Mucosa of descending colon (tissue), 3 donors: ENCODE data around the gene BAIAP2. TPM values are rescaled to one million over a fixed set of nuclear protein-coding genes. Genes with fewer than 3 reads are reported as not detected.
"Not testable (repeated sequence)": the region's sequence is repeated elsewhere in the genome, so short reads cannot be mapped to it uniquely, and the experiment has no call there.

Experiments used
- ATAC-seq: fragments of 200-7000 bp; cut with Tn5 transposase; one replicate; pipeline ENCODE4 v1.9.1; 2020; ENCODE audit warnings: mild to moderate bottlenecking, moderate library complexity
- DNase-seq, 3 donors: peaks; one replicate each; pipeline ENCODE4 v3.0.0-alpha.2; 2020
- H3K36me3 ChIP-seq: fragments of 200-600 bp; one replicate; pipeline ENCODE4 v1.8.0; 2021; ENCODE audit warnings: low read depth, mild to moderate bottlenecking
- H3K4me1 ChIP-seq: fragments of 200-600 bp; one replicate; pipeline ENCODE4 v1.8.0; 2021; ENCODE audit warnings: low read depth, mild to moderate bottlenecking
- H3K4me3 ChIP-seq: fragments of 200-600 bp; one replicate; pipeline ENCODE4 v1.8.0; 2021; ENCODE audit warnings: mild to moderate bottlenecking
- H3K9me3 ChIP-seq: fragments of 200-600 bp; one replicate; pipeline ENCODE4 v1.8.0; 2021; ENCODE audit warnings: mild to moderate bottlenecking
- intact Hi-C, 2 donors: fragments of 100-400 bp; cut with DNase I in 1 of 2; cut with micrococcal nuclease in 1 of 2; formaldehyde crosslinking; loops; one replicate each; pipeline versions ENCODE4 v1.11.0 to v1.11.1; 2022; cut with DNase I, micrococcal nuclease
- total RNA-seq, 3 donors: library from RNA; stranded (reverse); fragmentation: NEBNext Ultra II Directional in 2 of 3; extraction: Animal tissue kit (Norgen Biotek cat#: 25700) in 2 of 3; gene quantifications; one replicate each; pipeline versions ENCODE4 v1.2.1 to v1.2.4, GENCODE V29; 2021 to 2023
- TF ChIP-seq, protein P1 (sequence below): fragments of 200-600 bp; IDR thresholded peaks from one replicate; pipeline ENCODE4 v1.8.0; 2022; ENCODE audit warnings: antibody characterized with exemption, mild to moderate bottlenecking
- donor health status: DM: no; HTN: no; CAD: no; lungs with moderate emphysema.
- donor health status: DM: no; HTN: no; CAD: no.
- donor health status: DM: no; HTN: yes; CAD: no.

Gene BAIAP2
- total RNA-seq, 3 donors from 2014 or later: 11.6 to 76.7 (median 19.4) TPM

DNA sequence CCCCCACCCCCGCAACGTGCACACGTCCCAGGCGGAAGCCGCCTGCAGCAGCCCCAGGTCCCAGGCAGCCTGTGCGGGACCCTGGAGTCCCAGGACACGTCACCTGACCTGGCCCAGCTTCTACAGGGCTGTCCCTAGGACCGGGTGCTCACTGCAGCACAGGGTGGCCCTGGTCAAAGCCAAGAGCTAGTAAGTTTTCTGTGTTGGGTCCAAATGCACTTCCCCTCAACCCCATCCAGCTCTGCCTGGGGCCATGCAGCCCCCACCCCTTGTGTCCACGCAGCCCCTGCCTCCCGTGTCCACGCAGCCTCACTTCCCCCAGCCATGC lies 108.2 kb downstream of the BAIAP2 start:
- TF ChIP-seq, protein P1, sequence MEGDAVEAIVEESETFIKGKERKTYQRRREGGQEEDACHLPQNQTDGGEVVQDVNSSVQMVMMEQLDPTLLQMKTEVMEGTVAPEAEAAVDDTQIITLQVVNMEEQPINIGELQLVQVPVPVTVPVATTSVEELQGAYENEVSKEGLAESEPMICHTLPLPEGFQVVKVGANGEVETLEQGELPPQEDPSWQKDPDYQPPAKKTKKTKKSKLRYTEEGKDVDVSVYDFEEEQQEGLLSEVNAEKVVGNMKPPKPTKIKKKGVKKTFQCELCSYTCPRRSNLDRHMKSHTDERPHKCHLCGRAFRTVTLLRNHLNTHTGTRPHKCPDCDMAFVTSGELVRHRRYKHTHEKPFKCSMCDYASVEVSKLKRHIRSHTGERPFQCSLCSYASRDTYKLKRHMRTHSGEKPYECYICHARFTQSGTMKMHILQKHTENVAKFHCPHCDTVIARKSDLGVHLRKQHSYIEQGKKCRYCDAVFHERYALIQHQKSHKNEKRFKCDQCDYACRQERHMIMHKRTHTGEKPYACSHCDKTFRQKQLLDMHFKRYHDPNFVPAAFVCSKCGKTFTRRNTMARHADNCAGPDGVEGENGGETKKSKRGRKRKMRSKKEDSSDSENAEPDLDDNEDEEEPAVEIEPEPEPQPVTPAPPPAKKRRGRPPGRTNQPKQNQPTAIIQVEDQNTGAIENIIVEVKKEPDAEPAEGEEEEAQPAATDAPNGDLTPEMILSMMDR: no peak
- H3K9me3 ChIP-seq: no peaks in the 10 kb centered on the region
- DNase-seq (no peak), ATAC-seq (peak; percentile 19)
- no peaks in the 10 kb centered on the region for H3K4me1 ChIP-seq
- no peaks in the 10 kb centered on the region for H3K36me3 ChIP-seq
- intact Hi-C loops: no loop called here
- no peak overlapping the region for H3K4me3 ChIP-seq

DNA sequence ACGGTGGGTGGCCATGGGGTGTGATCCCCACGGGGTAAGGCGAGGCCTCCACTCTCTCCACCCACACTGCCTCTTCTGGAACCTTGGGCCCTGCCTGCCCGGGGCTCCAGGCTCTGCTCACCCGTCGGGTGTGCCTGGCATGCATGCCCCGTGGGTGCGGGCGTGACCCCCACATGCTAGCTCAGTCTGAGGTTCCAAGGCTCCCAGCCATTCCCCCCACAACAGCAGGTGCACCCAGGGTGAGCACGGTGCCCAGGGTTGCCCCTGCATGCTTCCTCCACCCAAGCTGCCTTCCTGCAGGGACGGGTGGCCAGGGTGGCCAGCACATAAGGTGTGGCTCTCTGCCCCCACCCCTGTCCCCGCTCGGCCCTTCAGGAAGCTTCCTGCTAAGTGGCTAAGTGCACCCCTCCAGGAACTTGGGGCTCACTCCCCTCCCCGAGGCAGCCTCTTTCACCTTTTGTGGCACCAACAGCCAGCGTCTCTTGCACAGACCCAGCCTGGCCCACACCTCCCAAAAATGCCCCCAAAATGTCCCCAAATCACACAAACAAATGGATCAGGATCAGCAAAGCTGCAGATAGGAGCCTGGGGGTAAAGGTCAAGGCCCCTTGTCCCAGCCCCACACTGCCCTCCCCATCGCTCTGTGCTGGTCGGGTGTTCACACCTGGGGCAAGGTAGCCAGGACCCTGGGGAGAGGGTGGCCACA lies 108.9 kb downstream of the BAIAP2 start:
- DNase-seq (no peak), ATAC-seq (no peak)
- no peaks in the 10 kb centered on the region for H3K36me3 ChIP-seq
- TF ChIP-seq, protein P1: no peak
- H3K4me1 ChIP-seq: no peaks in the 10 kb centered on the region
- no peaks in the 10 kb centered on the region for H3K9me3 ChIP-seq
- no peak overlapping the region for H3K4me3 ChIP-seq
- intact Hi-C loops: no loop called here

DNA sequence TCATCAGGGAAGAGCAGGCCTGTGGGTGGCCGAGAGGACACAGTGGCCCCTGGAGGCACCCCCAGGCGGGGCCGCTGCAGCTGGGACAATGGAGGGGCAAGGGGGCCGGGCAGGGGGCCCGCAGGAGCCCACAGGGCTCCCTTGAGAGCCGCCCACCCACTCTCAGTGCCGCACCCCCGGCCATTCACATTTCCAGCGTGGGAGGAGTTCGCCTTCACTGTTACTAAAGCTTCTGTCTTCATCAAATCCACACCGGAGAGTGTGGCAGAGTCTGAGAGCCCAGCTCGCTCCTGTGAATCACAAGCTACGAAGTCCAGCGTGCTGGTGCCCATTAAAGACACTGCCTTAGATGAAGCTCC lies 109.5 kb downstream of the BAIAP2 start:
- Histone ChIP-seq H3K4me3 (no peak overlapping the region), H3K9me3 (no peaks in the 10 kb centered on the region), H3K36me3 (no peaks in the 10 kb centered on the region), H3K4me1 (no peaks in the 10 kb centered on the region)
- TF ChIP-seq, protein P1: no peak
- DNase-seq (no peak), ATAC-seq (no peak)
- intact Hi-C loops: no loop called here

- H3K4me1 ChIP-seq, ATAC-seq, DNase-seq, intact Hi-C loops, H3K4me3 ChIP-seq, H3K9me3 ChIP-seq, H3K36me3 ChIP-seq: not testable (repeated sequence)
Measured at GRCh38 chr17:81146208-81146607, 111.3 kb downstream of the BAIAP2 start.

- Histone ChIP-seq H3K9me3 (no peaks in the 10 kb centered on the region), H3K4me3 (no peak overlapping the region), H3K4me1 (no peaks in the 10 kb centered on the region), H3K36me3 (no peaks in the 10 kb centered on the region)
- ATAC-seq (no peak), DNase-seq (no peak)
- TF ChIP-seq, protein P1: no peak
- intact Hi-C loops: no loop called here
Measured at GRCh38 chr17:81147701-81148100, 112.8 kb downstream of the BAIAP2 start.

DNA sequence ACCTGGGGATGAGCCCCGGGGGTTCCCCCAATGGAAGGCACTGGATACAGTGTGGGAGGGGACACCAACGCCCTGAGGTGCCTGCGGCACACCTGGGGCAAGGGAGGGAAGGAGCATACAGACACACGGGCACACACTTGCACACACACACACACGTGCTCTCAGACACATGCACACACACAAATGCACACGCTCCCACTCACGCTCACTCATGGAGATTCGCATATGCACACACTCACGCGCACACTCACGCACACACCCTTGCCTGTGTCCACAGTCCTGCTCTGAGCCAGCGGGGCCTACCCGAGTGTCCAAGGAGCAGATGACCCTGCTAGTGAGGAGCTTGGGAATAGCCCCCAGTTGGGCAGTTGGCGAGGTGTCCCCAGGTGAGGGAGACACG lies 113.6 kb downstream of the BAIAP2 start:
- Histone ChIP-seq H3K9me3 (no peaks in the 10 kb centered on the region), H3K36me3 (no peaks in the 10 kb centered on the region), H3K4me3 (no peak overlapping the region), H3K4me1 (no peaks in the 10 kb centered on the region)
- ATAC-seq (no peak), DNase-seq (no peak)
- intact Hi-C loops: no loop called here
- TF ChIP-seq, protein P1: no peak
